ENCODE results near the gene UBP1. TPM values are rescaled to one million over a fixed set of nuclear protein-coding genes. Genes with fewer than 3 reads are reported as not detected.

UBP1 gene
- total RNA-seq, 4 donors from 2014 or later, result 73.6 to 95.2 (median 80.6) TPM

GRCh38 chr3:33364531-33365128, 75.6 kb downstream of the UBP1 start:
- Histone ChIP-seq H3K4me1 (no peaks in the 10 kb centered on the region), H3K4me3 (no peak overlapping the region), H3K9me3 (no peaks in the 10 kb centered on the region), H3K27ac (no peak overlapping the region), H3K27me3 (no peaks in the 10 kb centered on the region), H3K36me3 (no peaks in the 10 kb centered on the region)
- 85 to 95% methylated on average over 10 of the region's 10 CpGs for WGBS, 2 donors (ENCODE audit: low coverage in 1 of 2)
- ATAC-seq, result no peak
- no peak for TF ChIP-seq CTCF (IDR thresholded peaks at IDR 0.05)
- TF ChIP-seq POLR2A (IDR thresholded peaks at IDR 0.05), result no peak
- TF ChIP-seq EP300 (IDR thresholded peaks at IDR 0.05), result no peak
- no peak for TF ChIP-seq POLR2AphosphoS5 (IDR thresholded peaks at IDR 0.05)

DNA sequence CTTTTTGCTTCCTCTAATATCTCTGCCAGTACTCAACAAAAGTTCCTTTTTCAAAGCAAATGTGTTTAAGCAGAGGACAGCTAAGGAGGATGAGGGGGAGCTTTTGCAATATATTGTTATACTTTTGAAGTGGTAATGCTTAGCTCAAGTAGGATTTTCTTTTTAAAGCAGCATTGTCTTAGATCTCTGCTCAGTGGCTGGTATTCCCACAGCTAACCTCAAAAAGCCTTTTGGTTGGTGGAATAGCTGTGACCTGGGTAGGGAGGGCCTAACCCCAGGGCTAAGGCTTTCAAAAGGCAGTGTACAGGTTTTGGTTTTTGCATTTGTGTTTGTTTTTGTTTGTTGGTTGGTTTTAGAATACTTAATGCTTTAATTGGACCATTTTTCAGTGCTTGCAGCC, 76.1 kb downstream of the UBP1 start:
- H3K27ac ChIP-seq, result no peak overlapping the region
- H3K4me3 ChIP-seq, result no peak overlapping the region
- H3K36me3 ChIP-seq, result no peaks in the 10 kb centered on the region
- TF ChIP-seq POLR2A (IDR thresholded peaks at IDR 0.05) (no peak), POLR2AphosphoS5 (IDR thresholded peaks at IDR 0.05) (no peak), EP300 (IDR thresholded peaks at IDR 0.05) (no peak), CTCF (IDR thresholded peaks at IDR 0.05) (no peak)
- no peaks in the 10 kb centered on the region for H3K4me1 ChIP-seq
- no peaks in the 10 kb centered on the region for H3K27me3 ChIP-seq
- no peaks in the 10 kb centered on the region for H3K9me3 ChIP-seq
- no peak for ATAC-seq

DNA sequence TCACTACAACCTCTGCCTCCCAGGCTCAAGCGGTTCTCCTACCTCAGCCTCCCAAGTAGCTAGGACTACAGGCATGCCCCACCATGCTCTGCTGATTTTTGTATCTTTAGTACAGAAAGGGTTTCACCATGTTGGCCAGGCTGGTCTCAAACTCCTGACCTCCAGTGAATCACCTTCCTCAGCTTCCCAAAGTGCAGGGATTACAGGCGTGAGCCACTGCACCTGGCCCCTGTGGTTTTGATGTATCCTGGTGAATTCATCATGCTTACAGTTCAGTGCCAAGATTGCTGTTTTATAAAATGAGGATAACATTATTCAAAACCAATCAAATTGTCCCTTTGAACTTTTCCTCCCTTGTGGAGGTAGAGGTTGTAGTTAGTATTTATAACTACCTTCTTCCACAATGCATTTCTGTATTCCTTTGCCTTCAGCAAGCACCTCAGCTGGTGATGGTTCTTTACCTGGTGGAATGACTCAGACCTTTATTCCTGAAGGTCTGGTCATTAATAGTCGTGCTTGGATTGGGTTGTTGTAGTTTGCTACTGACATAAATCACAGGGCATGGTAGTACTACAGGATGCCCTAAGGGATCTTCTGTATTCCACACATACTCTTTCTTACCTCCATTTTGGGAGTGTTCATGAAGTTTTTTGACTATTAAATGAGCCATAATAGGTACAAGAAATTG, 76.9 kb downstream of the UBP1 start:
- Histone ChIP-seq H3K27ac (no peak overlapping the region), H3K27me3 (no peaks in the 10 kb centered on the region), H3K4me3 (no peak overlapping the region), H3K4me1 (no peaks in the 10 kb centered on the region), H3K9me3 (no peaks in the 10 kb centered on the region), H3K36me3 (no peaks in the 10 kb centered on the region)
- ATAC-seq, result no peak
- no peak for TF ChIP-seq POLR2A (IDR thresholded peaks at IDR 0.05)
- no peak for TF ChIP-seq POLR2AphosphoS5 (IDR thresholded peaks at IDR 0.05)
- TF ChIP-seq CTCF (IDR thresholded peaks at IDR 0.05), result no peak
- TF ChIP-seq EP300 (IDR thresholded peaks at IDR 0.05), result no peak
- 84% methylated on average over 3 of the region's 3 CpGs; no CpG with 5 or more reads in 1 of the 2 donors for WGBS, 2 donors (ENCODE audit: low coverage in 1 of 2)

- TF ChIP-seq EP300 (IDR thresholded peaks at IDR 0.05), result no peak
- no peak for TF ChIP-seq POLR2A (IDR thresholded peaks at IDR 0.05)
- TF ChIP-seq CTCF (IDR thresholded peaks at IDR 0.05), result no peak
- no peak for TF ChIP-seq POLR2AphosphoS5 (IDR thresholded peaks at IDR 0.05)
- no peak for ATAC-seq
- 71 to 100% methylated on average over 1 of the region's 1 CpG for WGBS, 2 donors (ENCODE audit: low coverage in 1 of 2)
- Histone ChIP-seq H3K36me3 (no peaks in the 10 kb centered on the region), H3K4me3 (no peak overlapping the region), H3K27me3 (no peaks in the 10 kb centered on the region), H3K4me1 (no peaks in the 10 kb centered on the region), H3K27ac (no peak overlapping the region), H3K9me3 (no peaks in the 10 kb centered on the region)
Measured at GRCh38 chr3:33360136-33360825, 79.9 kb downstream of the UBP1 start.

Data from gastroesophageal sphincter (tissue), 4 donors.